Activated T-cell treated with anti-CD3 and anti-CD28 coated beads, Interleukin-2, amount 50 U/mL, for 24 hours (primary cell): ENCODE measurements around the gene OR2S2.
"Not testable (repeated sequence)": the region's sequence is repeated elsewhere in the genome, so short reads cannot be mapped to it uniquely, and the experiment has no call there.

Experiments
- DNase-seq: peaks from one replicate; pipeline ENCODE4 v3.0.0-alpha.2; 2020
- H3K27ac Mint-ChIP-seq: 2 replicates; pipeline ENCODE4 v1.8.0; 2020; ENCODE audit warnings: mild to moderate bottlenecking, mixed read lengths
- H3K27me3 Mint-ChIP-seq: 2 replicates; pipeline ENCODE4 v1.8.0; 2020; ENCODE audit warnings: mixed read lengths
- H3K36me3 Mint-ChIP-seq: 2 replicates; pipeline ENCODE4 v1.8.0; 2020; ENCODE audit warnings: low read depth, mixed read lengths
- H3K4me1 Mint-ChIP-seq: 2 replicates; pipeline ENCODE4 v1.8.0; 2020; ENCODE audit warnings: low read depth, mixed read lengths
- H3K4me3 Mint-ChIP-seq: 2 replicates; pipeline ENCODE4 v1.8.0; 2020; ENCODE audit warnings: mild to moderate bottlenecking, moderate library complexity, mixed read lengths
- H3K9me3 Mint-ChIP-seq: 2 replicates; pipeline ENCODE4 v1.8.0; 2020; ENCODE audit warnings: mixed read lengths

OR2S2 gene

DNA sequence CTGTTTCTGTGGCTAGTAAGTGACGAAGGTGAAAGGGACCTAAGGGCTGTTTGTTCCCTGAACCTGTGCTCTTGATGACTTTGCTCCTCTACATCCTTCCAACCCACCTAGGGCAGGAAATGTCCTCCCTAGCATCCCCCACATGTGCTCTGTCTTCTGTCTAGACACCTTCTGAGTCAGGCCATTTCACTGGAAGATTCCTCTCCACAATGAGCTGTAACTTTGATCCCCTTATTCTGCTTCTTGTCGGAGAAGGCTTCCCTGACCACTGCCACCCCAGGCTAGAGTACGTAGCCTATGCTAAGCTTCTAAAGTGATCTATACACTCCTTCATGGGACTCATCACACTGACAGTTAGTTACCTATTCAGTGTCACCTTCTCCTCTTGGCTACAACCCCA is 27.0 kb downstream of the OR2S2 start:
- peaks cover 18% of the 10 kb centered on the region for H3K4me1 Mint-ChIP-seq
- no peaks in the 10 kb centered on the region for H3K9me3 Mint-ChIP-seq
- no peaks in the 10 kb centered on the region for H3K36me3 Mint-ChIP-seq

DNA sequence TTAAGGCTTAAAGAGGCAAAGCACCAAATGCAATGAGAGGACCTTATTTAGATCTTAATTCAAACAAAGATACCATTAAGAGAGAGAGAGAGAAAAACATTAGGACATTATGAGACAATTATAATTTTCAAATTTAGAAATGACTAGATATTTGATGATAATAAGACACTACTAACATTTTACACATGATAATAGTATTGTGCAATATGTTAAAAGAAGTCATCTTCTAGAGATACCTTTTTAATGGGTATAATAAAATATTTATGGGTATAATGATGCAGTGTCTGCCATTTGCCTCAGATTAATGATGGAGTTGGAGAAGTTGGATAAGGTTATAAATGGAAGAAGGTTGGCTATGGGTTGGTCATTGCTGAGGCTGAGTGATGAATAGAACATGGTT is 27.4 kb downstream of the OR2S2 start:
- no peak overlapping the region for H3K27ac Mint-ChIP-seq
- no peak for DNase-seq
- no peak overlapping the region for H3K4me3 Mint-ChIP-seq
- H3K27me3 Mint-ChIP-seq, result no peaks in the 10 kb centered on the region
- H3K9me3 Mint-ChIP-seq, result no peaks in the 10 kb centered on the region
- peaks cover 18% of the 10 kb centered on the region for H3K4me1 Mint-ChIP-seq
- no peaks in the 10 kb centered on the region for H3K36me3 Mint-ChIP-seq

More for the DNA sequence above, 27.0 kb downstream of the OR2S2 start:
- Mint-ChIP-seq H3K27me3 (no peaks in the 10 kb centered on the region), H3K4me3 (no peak overlapping the region), H3K27ac (no peak overlapping the region)
- no peak for DNase-seq

DNA sequence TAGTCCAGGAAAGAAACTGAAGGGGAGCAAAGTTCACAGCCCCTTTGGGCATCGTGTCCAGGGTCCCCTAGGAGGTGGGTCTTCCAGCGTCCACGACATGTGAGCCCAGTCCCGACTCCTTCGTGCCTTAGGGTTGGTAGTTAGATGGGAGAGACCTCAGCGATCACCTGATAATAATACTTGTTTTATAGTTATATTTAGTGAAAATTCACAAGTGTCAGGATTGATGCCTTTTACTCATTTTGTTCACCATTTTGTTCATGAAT is 28.6 kb downstream of the OR2S2 start:
- Mint-ChIP-seq H3K27me3 (no peaks in the 10 kb centered on the region), H3K4me3 (no peak overlapping the region), H3K36me3 (no peaks in the 10 kb centered on the region), H3K9me3 (no peaks in the 10 kb centered on the region), H3K4me1 (peaks cover 22% of the 10 kb centered on the region), H3K27ac (no peak overlapping the region)
- no peak for DNase-seq

DNA sequence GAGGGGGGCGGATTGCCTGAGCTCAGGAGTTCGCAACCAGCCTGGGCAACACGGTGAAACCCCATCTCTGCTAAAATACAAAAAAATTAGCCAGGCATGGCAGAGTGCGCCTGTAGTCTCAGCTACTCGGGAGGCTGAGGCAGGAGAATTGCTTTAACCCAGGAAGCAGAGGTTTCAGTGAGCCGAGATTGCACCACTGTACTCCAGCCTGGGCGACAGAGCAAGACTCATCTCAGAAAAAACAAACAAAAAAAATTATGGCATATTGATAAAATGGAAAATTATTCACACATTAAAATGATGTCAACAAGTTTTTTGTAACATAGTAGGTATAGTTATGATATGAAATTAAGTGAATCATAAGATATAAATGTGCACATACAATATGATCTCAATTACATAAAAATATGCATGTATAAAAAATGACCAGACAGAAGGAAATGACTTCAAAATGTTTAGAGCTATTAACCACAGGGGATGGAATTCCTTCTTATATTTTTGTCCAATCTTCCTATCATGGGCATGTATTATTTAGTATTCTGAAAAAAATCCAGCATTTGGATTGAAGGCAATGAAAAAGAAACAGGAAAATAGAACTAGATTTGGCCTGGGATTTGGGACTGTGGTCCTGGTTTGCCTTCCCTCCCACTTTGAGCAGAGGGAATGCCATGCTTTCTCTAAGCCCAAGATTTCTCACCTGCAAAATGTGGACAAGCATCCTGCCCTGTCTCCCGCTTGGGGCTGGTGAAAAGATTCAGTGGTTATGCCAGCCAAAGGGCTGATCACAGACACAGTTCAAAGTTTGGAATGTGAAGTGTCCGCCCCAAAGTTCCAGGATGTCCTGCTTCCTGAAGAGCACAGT is 29.1 kb downstream of the OR2S2 start:
- no peak overlapping the region for H3K4me3 Mint-ChIP-seq
- H3K36me3 Mint-ChIP-seq, result no peaks in the 10 kb centered on the region
- H3K4me1 Mint-ChIP-seq, result peaks cover 26% of the 10 kb centered on the region
- DNase-seq, result no peak
- no peaks in the 10 kb centered on the region for H3K27me3 Mint-ChIP-seq
- H3K27ac Mint-ChIP-seq, result no peak overlapping the region
- H3K9me3 Mint-ChIP-seq, result no peaks in the 10 kb centered on the region

DNA sequence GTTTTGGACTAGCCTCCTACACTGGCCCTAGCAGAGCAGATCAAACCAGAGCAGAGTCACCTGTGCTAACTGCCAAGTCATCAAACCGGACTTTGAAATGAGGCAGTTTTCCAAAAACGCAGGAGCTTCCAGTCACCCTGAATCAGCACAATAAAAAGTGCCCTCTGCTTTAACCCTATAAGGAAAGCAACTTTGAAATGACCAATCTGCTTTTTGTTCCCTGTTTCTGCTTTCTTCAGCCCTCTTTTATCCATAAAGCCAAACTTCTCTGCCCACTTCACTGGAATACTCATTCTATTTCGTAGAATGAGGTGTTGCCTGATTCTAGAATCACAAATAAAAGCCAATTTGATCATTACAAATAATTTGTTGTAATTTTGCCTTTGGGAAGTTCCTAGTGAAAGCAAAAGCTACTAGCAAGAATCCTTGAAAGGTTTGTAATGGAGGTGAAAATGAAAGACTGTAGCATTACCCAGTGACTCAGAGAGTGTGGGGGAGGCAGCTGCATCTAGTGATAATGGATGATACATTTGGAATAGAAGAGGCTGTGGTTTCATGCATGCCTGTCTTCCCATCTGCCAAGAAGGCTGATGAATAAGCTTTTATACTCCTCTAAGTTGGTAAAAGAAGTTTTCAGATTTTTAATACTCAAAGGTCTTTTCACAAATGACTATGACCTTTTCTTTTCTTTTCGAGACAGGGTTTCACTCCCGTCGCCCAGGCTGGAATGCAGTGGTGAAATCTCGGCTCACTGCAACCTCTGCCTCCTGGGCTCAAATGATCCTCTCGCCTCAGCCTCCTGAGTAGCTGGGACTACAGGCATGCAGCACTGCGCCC is 33.8 kb downstream of the OR2S2 start:
- no peaks in the 10 kb centered on the region for H3K27me3 Mint-ChIP-seq
- no peaks in the 10 kb centered on the region for H3K36me3 Mint-ChIP-seq
- H3K4me3 Mint-ChIP-seq, result no peak overlapping the region
- peaks cover 26% of the 10 kb centered on the region for H3K4me1 Mint-ChIP-seq
- H3K9me3 Mint-ChIP-seq, result no peaks in the 10 kb centered on the region
- peak overlapping the region; percentile 45 for H3K27ac Mint-ChIP-seq
- no peak for DNase-seq

DNA sequence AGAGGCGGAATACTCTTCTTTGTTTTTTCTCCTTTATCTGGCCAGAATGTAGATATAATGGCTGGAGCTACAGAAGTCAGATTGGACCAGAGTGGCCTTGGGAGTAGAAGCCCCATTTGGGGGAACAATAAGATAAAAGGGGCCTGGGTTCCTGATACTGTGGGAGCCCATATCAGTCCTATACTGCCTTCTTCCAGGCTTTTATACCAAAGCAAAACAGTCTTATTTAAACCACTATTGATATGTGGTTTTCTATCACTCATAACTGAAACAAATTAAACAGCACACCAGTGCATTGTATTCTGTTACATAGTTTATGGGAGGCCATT is 34.4 kb downstream of the OR2S2 start:
- H3K27me3 Mint-ChIP-seq, result no peaks in the 10 kb centered on the region
- no peaks in the 10 kb centered on the region for H3K9me3 Mint-ChIP-seq
- H3K4me1 Mint-ChIP-seq, result peaks cover 27% of the 10 kb centered on the region
- no peaks in the 10 kb centered on the region for H3K36me3 Mint-ChIP-seq
- no peak for DNase-seq
- no peak overlapping the region for H3K27ac Mint-ChIP-seq
- H3K4me3 Mint-ChIP-seq, result no peak overlapping the region

DNA sequence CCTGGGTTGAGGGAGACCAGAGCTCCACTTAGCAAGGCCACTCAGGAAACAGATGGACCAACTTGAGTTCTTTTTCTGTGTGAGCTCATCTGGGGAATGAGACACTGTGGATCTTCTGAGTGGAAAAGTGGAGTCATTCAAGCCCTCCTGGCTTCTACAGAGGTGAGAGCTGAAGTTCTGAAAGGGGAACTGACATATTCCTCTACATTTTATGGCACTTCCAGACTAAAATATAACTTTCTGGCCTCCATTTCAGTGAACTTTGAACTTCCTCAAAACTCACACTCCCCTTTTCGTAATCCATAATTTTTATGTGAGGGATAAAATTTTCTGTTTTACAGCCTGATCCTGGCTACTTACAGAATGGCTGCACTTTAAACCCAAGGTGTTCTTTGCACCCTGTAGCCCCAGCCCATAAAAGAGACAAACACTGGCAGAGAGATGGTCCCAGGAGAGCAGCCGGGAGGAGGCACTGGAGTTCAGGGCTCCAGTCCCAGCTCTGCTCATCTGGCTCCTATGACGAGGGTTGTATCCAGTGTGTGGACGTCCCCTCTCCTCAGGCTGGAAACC is 37.8 kb downstream of the OR2S2 start:
- Mint-ChIP-seq H3K4me3 (no peak overlapping the region), H3K9me3 (no peaks in the 10 kb centered on the region), H3K27me3 (no peaks in the 10 kb centered on the region), H3K4me1 (peaks cover 29% of the 10 kb centered on the region), H3K36me3 (no peaks in the 10 kb centered on the region), H3K27ac (no peak overlapping the region)
- no peak for DNase-seq

DNA sequence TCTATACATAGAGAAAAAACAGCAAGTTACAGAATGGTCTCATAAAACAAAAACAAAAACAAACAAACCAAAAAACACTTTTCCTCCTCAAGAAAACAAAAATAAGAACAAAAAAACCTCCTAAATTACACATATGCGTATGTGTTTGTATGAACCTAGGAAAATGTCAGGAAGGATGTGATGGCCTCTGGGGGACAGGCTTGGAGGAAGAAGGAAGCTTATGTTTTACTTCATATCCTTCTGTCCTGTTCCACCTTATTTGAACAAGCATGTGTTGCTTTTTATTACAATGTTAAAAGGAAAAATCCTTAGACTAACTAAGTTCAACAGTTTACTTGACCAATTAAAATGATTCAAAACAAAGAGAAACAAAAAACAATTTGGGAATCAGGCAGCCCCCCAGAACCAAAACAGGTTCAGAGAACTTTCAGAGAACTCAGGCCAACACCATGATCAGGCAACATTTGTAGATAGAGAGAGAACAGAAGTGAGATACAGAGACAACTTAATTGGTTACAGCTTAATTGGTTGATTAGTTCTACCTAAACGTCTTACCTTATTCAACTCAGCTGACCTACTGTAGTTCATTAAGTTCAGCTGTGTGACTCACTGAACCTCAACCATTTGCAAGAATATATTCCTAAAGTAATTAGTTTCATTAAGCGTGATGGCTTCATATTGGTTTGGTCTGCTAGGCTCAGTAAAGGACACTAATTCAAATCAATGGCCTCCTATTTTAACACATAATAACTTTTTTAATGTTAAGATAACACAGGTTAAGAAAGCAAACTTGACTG is 38.5 kb downstream of the OR2S2 start:
- H3K36me3 Mint-ChIP-seq, result no peaks in the 10 kb centered on the region
- H3K27me3 Mint-ChIP-seq, result no peaks in the 10 kb centered on the region
- H3K9me3 Mint-ChIP-seq, result no peaks in the 10 kb centered on the region
- H3K4me1 Mint-ChIP-seq, result peaks cover 24% of the 10 kb centered on the region
- H3K4me3 Mint-ChIP-seq, result no peak overlapping the region
- H3K27ac Mint-ChIP-seq, result no peak overlapping the region
- no peak for DNase-seq

DNA sequence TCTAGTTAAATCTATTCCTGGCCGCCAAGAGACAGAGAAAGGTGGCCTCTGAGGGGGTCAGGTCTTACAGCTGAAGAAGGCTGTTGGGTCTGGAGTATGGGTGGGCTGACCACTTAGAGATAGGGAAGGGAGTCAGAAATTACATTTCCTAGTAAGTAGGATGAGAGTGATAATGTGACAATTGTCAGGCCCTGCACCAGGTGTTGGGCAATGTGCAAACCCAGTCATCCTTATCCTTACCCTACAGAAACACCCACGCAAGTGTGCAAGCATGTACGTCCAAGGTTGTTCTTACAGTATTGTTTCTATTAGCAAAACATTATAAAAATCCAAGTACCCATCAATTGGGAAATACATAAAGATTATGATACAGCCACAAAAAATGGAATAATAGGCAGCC is 39.2 kb downstream of the OR2S2 start:
- H3K9me3 Mint-ChIP-seq, result no peaks in the 10 kb centered on the region
- H3K27ac Mint-ChIP-seq, result no peak overlapping the region
- peaks cover 18% of the 10 kb centered on the region for H3K4me1 Mint-ChIP-seq
- DNase-seq, result no peak
- no peak overlapping the region for H3K4me3 Mint-ChIP-seq
- H3K36me3 Mint-ChIP-seq, result no peaks in the 10 kb centered on the region
- H3K27me3 Mint-ChIP-seq, result no peaks in the 10 kb centered on the region

DNA sequence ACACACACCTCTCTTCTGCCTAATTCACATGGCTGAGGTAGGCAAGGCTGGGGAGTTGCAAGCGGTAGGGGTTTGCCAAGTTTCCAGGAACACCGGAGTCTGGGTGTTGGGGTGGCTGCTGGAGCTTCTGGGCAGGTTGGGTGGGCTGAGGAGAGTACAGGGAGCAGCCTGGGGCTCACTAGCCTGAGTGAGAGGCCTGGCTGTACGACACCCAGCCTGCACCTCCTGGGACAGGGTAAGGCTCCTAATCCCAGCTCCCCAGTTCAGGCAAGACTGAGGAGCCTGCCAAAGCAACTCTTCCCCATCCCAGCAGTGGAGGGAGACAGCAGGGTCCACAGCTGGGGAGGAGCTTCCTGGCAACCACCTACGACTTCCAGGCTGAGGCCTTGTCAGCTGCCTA is 40.7 kb downstream of the OR2S2 start:
- no peaks in the 10 kb centered on the region for H3K27me3 Mint-ChIP-seq
- H3K27ac Mint-ChIP-seq, result no peak overlapping the region
- no peak overlapping the region for H3K4me3 Mint-ChIP-seq
- DNase-seq, result no peak
- H3K9me3 Mint-ChIP-seq, result no peaks in the 10 kb centered on the region
- no peaks in the 10 kb centered on the region for H3K36me3 Mint-ChIP-seq
- H3K4me1 Mint-ChIP-seq, result peaks cover 7% of the 10 kb centered on the region

DNA sequence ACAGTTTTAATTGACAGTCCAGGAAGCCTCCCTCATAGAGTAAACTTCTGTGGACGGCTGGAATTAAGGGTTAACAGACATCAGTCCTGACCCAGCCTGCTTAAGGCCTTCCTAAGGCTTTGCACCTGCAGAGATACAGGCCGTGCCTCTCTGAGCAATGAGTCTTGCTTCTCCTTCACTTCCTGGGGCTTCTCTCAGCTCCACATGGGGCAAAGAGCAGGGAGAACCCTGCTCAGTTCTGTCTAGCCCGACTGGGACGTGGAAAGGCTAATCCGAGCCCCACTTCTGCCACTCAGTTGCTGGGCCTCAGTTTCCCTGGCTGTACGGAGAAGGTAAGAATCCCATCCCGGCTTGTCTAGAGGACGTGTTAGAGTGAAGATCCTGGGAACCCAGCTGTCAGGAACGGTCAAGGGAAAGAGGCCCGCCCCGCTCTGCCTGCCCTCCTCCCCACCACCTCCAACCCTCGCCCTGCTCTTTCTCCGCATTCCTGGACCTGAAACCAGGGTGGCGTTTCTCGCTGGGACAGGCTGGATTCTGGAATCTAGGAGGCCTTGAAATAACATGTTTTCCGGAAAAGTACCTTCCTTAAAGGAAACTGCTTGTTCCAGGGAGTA is 42.2 kb downstream of the OR2S2 start:
- peaks cover 19% of the 10 kb centered on the region for H3K4me1 Mint-ChIP-seq
- no peaks in the 10 kb centered on the region for H3K27me3 Mint-ChIP-seq
- H3K9me3 Mint-ChIP-seq, result no peaks in the 10 kb centered on the region
- no peak for DNase-seq
- H3K4me3 Mint-ChIP-seq, result no peak overlapping the region
- no peaks in the 10 kb centered on the region for H3K36me3 Mint-ChIP-seq
- no peak overlapping the region for H3K27ac Mint-ChIP-seq

DNA sequence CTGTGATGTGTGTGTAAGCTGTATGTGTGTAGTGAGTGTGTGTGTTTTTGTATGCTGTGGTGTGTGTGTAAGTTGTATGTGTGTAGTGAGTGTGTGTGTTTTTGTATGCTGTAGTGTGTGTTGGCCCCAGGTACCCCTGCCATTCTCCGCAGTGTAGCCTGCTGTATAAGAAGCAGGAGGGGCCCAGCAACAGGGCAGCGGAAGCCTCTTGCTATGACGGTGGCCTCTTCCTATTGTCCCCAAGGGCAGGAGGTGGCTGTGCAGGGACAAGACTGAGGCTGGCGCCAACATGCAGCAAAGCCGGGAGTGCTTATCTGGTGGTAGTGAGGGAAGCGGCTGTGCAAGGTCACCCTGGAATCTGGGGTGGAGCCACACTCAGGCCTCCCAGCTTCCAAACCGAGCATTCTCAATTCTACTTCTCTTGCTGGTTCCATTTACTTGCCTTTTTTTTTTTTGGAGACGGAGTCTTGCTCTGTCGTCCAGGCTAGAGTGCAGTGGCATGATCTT is 43.6 kb downstream of the OR2S2 start:
- peak; percentile 34 for DNase-seq
- H3K4me1 Mint-ChIP-seq, result peaks cover 29% of the 10 kb centered on the region
- H3K9me3 Mint-ChIP-seq, result no peaks in the 10 kb centered on the region
- no peaks in the 10 kb centered on the region for H3K36me3 Mint-ChIP-seq
- no peak overlapping the region for H3K27ac Mint-ChIP-seq
- H3K27me3 Mint-ChIP-seq, result no peaks in the 10 kb centered on the region
- H3K4me3 Mint-ChIP-seq, result no peak overlapping the region

DNA sequence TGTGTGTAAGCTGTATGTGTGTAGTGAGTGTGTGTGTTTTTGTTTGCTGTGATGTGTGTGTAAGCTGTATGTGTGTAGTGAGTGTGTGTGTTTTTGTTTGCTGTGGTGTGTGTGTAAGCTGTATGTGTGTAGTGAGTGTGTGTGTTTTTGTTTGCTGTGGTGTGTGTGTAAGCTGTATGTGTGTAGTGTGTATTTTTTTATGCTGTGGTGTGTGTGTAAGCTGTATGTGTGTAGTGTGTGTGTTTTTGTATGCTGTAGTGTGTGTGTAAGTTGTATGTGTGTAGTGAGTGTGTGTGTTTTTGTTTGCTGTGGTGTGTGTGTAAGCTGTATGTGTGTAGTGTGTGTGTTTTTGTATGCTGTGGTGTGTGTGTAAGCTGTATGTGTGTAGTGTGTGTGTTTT is 44.5 kb downstream of the OR2S2 start:
- H3K27me3 Mint-ChIP-seq, H3K4me3 Mint-ChIP-seq, DNase-seq, H3K27ac Mint-ChIP-seq, H3K36me3 Mint-ChIP-seq, H3K9me3 Mint-ChIP-seq: not testable (repeated sequence)
- peaks cover 36% of the 10 kb centered on the region for H3K4me1 Mint-ChIP-seq

DNA sequence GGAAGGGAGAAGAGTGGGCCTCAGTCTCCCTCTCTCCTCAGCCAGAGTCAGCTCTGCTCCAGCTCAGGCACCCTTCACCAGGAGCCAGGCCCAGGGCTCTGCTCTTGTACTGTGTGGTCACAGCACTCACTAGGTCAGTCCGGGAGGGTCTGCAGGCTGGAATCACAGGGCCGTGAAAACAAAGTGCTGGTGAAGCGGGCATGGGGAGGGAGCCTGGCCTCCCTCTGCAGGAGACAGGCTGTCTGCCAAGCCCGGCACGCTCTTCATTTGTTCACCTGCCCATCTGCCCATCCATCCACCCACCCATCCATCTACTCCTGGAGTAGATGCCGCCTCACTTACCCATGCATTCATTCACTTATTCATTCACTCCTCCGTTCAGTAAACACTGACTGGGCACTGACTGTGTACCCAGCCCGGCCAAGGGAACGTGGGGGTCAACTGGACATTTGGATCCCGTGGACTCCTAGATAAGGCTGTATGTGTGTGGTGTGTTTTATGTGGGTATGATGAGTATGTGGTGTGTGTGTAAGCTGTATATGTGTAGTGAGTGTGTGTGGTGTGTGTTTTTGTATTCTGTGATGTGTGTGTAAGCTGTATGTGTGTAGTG is 45.1 kb downstream of the OR2S2 start:
- no peak for DNase-seq
- no peaks in the 10 kb centered on the region for H3K36me3 Mint-ChIP-seq
- no peak overlapping the region for H3K27ac Mint-ChIP-seq
- H3K27me3 Mint-ChIP-seq, result no peaks in the 10 kb centered on the region
- peaks cover 41% of the 10 kb centered on the region for H3K4me1 Mint-ChIP-seq
- no peak overlapping the region for H3K4me3 Mint-ChIP-seq
- no peaks in the 10 kb centered on the region for H3K9me3 Mint-ChIP-seq
